Spleen (tissue), 11 donors: ENCODE data around the gene JAKMIP1. TPM values are rescaled to one million over a fixed set of nuclear protein-coding genes. Genes with fewer than 3 reads are reported as not detected.

Experiments
- DNase-seq: peaks from one replicate; pipeline ENCODE4 v3.0.0-alpha.2; 2020
- H3K27ac ChIP-seq, 8 donors: fragments of 200-600 bp; sonication (generic) in 7 of 8; 1 replicate in 4 of 8; 2 replicates in 4 of 8; pipeline versions ENCODE4 v1.5.0 to v1.8.0; 2016 to 2021; ENCODE audit warnings: inconsistent platforms in 4 of 8, mild to moderate bottlenecking in 4 of 8, moderate library complexity in 1 of 8
- H3K27me3 ChIP-seq, 7 donors: fragments of 200-600 bp; sonication (generic) in 6 of 7; replicated peaks in 1 of 7; 1 replicate in 4 of 7; 2 replicates in 3 of 7; pipeline versions ENCODE4 v1.5.0 to v1.8.0; 2016 to 2021; ENCODE audit warnings: inconsistent platforms in 3 of 7, mild to moderate bottlenecking in 1 of 7
- H3K36me3 ChIP-seq, 6 donors: fragments of 200-600 bp; sonication (generic) in 5 of 6; 1 replicate in 4 of 6; 2 replicates in 2 of 6; pipeline versions ENCODE4 v1.5.0 to v1.8.0; 2016 to 2021; ENCODE audit warnings: inconsistent platforms in 2 of 6
- H3K4me1 ChIP-seq, 6 donors: fragments of 200-600 bp; sonication (generic) in 5 of 6; 1 replicate in 3 of 6; 2 replicates in 3 of 6; pipeline versions ENCODE4 v1.5.0 to v1.8.0; 2016 to 2021; ENCODE audit warnings: inconsistent platforms in 3 of 6
- H3K4me3 ChIP-seq, 8 donors: fragments of 200-600 bp; sonication (generic) in 7 of 8; 1 replicate in 4 of 8; 2 replicates in 4 of 8; pipeline versions ENCODE4 v1.5.0 to v1.8.0; 2016 to 2021; ENCODE audit warnings: inconsistent platforms in 4 of 8, mild to moderate bottlenecking in 4 of 8, moderate library complexity in 2 of 8
- H3K9me3 ChIP-seq, 8 donors: fragments of 200-600 bp; sonication (generic) in 7 of 8; 1 replicate in 4 of 8; 2 replicates in 4 of 8; pipeline versions ENCODE4 v1.5.0 to v1.8.0; 2016 to 2021; ENCODE audit warnings: inconsistent platforms in 4 of 8
- CTCF ChIP-seq, 11 experiments: fragments of 200-600 bp in 7 of 11; fragments of 450-650 bp in 4 of 11; sonication (generic) in 4 of 11; IDR thresholded peaks in 8 of 11; conservative IDR thresholded peaks in 3 of 11; 1 replicate in 7 of 11; 2 replicates in 4 of 11; pipeline versions ENCODE4 v1.4.0 to v1.8.0; 2016 to 2021; ENCODE audit warnings: antibody characterized with exemption in 11 of 11, inconsistent platforms in 4 of 11, mild to moderate bottlenecking in 1 of 11
- POLR2A ChIP-seq, 3 donors: fragments of 450-650 bp; IDR thresholded peaks; one replicate each; pipeline ENCODE4 v1.5.1; 2017; ENCODE audit warnings: antibody characterized with exemption in 3 of 3, mild to moderate bottlenecking in 1 of 3
- POLR2AphosphoS5 ChIP-seq, 3 donors: sonication (generic); formaldehyde crosslinking; IDR thresholded peaks; one replicate each; pipeline ENCODE4 v1.5.1; 2017; ENCODE audit warnings: antibody characterized with exemption in 3 of 3
- WGBS, 5 donors: extraction: QIAGEN DNeasy Blood & Tissue Kit in 3 of 5; methylation state at CpG; one replicate each; pipeline versions ENCODE4 v1.1.5 to v1.1.7; 2013 to 2018; 5-methylcytosine and 5-hydroxymethylcytosine counted together
- intact Hi-C: fragments of 100-400 bp; cut with DNase I; formaldehyde crosslinking; loops from one replicate; pipeline ENCODE4 v1.15.0; 2023; ENCODE audit warnings: low total_unique reads
- polyA plus RNA-seq, 3 donors: library from polyadenylated mRNA; stranded (reverse); fragments of 200-250 nt; gene quantifications; one replicate each; pipeline ENCODE4 v1.2.1, GENCODE V29; 2013
- total RNA-seq, 7 donors: library from RNA; depleted of rRNA in 3 of 7; stranded (reverse); fragments of >200 nt in 3 of 7; fragmentation: NEBNext Ultra II Directional in 4 of 7; extraction: Animal tissue kit (Norgen Biotek cat#: 25700) in 4 of 7; gene quantifications; one replicate each; pipeline versions ENCODE4 v1.1.0 to v1.2.1, GENCODE V29; 2016 to 2021
- donor health status: healthy with polysubstance abuse.
- donor health status: DM: no; HTN: no; CAD: no; lungs with moderate emphysema.
- donor health status: DM: no; HTN: no; CAD: no.
- donor health status: Bipolar disorder and iron deficiency.
- donor health status: healthy.
- donor health status: DM: no; HTN: no; CAD: no.
- donor health status: DM: yes; HTN: yes; CAD: no.

JAKMIP1 gene
- total and polyA plus RNA-seq, 10 donors, result 0.37 to 8.7 (median 2.6) TPM

GRCh38 chr4:6052679-6053078 is 147.7 kb downstream of the JAKMIP1 start:
- H3K4me1 ChIP-seq, result no peaks in the 10 kb centered on the region
- whole genome bisulfite sequencing, 5 donors, result 80 to 91% (median 86%) methylated on average over 6 of the region's 6 CpGs
- TF ChIP-seq POLR2A (IDR thresholded peaks at IDR 0.05), result no peak
- TF ChIP-seq CTCF (IDR thresholded peaks at IDR 0.05 in 8 of 11, conservative IDR thresholded peaks at IDR 0.05 in 3 of 11), result no peak
- TF ChIP-seq POLR2AphosphoS5 (IDR thresholded peaks at IDR 0.05), result no peak
- H3K27ac ChIP-seq, result no peak overlapping the region
- peaks cover 0 to 17% (median 10%) of the 10 kb centered on the region in 8 donors for H3K9me3 ChIP-seq
- H3K27me3 ChIP-seq, result peaks cover 0 to 10% (median 0%) of the 10 kb centered on the region in 7 donors
- intact Hi-C loops, result no loop called here
- peaks cover 0 to 14% (median 0%) of the 10 kb centered on the region in 6 donors for H3K36me3 ChIP-seq
- no peak overlapping the region for H3K4me3 ChIP-seq
- DNase-seq, result no peak

- intact Hi-C loops, result no loop called here
- H3K36me3 ChIP-seq, result no peaks in the 10 kb centered on the region
- WGBS, 5 donors, result 71 to 78% (median 72%) methylated on average over 17 of the region's 17 CpGs
- DNase-seq, result no peak
- no peaks in the 10 kb centered on the region for H3K9me3 ChIP-seq
- H3K4me3 ChIP-seq, result no peak overlapping the region
- H3K27ac ChIP-seq, result no peak overlapping the region
- H3K4me1 ChIP-seq, result no peaks in the 10 kb centered on the region
- TF ChIP-seq POLR2AphosphoS5 (IDR thresholded peaks at IDR 0.05), result no peak
- peaks cover 0 to 18% (median 0%) of the 10 kb centered on the region in 7 donors for H3K27me3 ChIP-seq
Measured at GRCh38 chr4:6050551-6050950, 149.8 kb downstream of the JAKMIP1 start.

DNA sequence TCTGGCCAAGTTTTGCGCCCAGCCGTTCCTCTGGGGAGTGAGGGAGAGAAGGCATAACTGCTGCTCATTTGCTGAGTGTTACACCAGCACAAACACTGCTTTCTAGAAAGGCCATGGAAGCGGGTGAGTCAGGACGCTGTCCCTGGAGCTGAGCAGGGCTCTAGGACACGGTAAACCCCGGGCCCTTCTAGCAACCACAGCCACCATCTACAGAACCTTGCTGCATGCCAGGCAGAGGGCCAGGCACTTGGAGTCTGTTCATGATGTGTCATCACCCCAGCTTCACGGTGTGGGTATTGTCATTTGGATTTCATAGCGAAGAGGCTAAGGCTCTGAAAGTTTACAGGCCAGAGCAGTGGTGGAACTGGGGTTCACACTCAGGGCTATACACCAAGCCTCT is 150.4 kb downstream of the JAKMIP1 start:
- intact Hi-C loops, result no loop called here
- Histone ChIP-seq H3K27me3 (peaks cover 0 to 24% (median 0%) of the 10 kb centered on the region in 7 donors), H3K27ac (no peak overlapping the region), H3K4me1 (no peaks in the 10 kb centered on the region), H3K36me3 (no peaks in the 10 kb centered on the region), H3K9me3 (no peaks in the 10 kb centered on the region), H3K4me3 (no peak overlapping the region)
- no peak for TF ChIP-seq POLR2AphosphoS5 (IDR thresholded peaks at IDR 0.05)
- TF ChIP-seq CTCF (IDR thresholded peaks at IDR 0.05 in 8 of 11, conservative IDR thresholded peaks at IDR 0.05 in 3 of 11), result no peak
- TF ChIP-seq POLR2A (IDR thresholded peaks at IDR 0.05), result no peak
- whole genome bisulfite sequencing, 5 donors, result 87 to 94% (median 89%) methylated on average over 8 of the region's 8 CpGs
- no peak for DNase-seq

DNA sequence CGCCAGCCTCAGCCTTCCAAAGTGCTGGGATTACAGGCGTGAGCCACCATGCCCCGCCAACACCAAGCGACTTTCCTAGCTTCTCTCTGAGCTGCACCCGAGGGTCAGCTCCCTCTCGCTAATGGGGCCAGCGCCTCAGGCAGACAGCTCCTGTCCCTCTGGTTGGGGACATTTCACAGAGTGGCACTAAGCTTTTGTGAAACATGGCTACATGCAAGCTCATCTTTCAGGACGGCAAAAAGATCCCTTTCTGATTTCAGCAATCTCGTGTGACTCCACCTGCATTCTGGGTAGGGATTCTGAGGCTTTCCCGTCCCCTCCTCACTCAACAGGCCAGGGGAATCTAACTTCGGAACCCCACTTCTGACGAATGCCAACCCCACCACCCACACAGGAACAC is 151.1 kb downstream of the JAKMIP1 start:
- intact Hi-C loops, result no loop called here
- H3K36me3 ChIP-seq, result no peaks in the 10 kb centered on the region
- no peak for TF ChIP-seq POLR2AphosphoS5 (IDR thresholded peaks at IDR 0.05)
- TF ChIP-seq POLR2A (IDR thresholded peaks at IDR 0.05), result no peak
- TF ChIP-seq CTCF (IDR thresholded peaks at IDR 0.05 in 8 of 11, conservative IDR thresholded peaks at IDR 0.05 in 3 of 11), result no peak
- no peak overlapping the region for H3K27ac ChIP-seq
- H3K4me1 ChIP-seq, result no peaks in the 10 kb centered on the region
- peaks cover 0 to 31% (median 0%) of the 10 kb centered on the region in 7 donors for H3K27me3 ChIP-seq
- WGBS, 5 donors, result 90 to 94% (median 92%) methylated on average over 12 of the region's 12 CpGs
- DNase-seq, result no peak
- H3K4me3 ChIP-seq, result no peak overlapping the region
- H3K9me3 ChIP-seq, result no peaks in the 10 kb centered on the region

DNA sequence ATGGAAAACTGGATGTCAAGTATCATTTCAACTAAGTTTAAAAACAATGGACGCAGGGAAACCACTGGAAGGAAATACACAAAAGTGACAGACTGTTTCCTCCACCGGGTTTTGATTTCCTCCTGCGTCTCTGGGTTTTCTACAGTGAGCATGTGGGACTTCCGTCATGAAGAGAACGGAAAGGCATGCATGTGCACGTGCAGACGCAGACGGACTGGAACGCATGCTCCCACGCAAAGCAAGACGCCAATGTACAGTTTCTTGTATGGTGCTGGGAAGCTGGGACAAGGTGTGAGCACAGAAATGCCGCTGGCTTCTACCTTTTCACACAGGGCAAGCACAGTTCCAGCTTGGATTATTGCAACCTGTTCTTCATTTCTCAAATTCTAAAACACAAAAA is 151.8 kb downstream of the JAKMIP1 start:
- 23 to 37% (median 30%) methylated on average over 12 of the region's 12 CpGs for WGBS, 5 donors
- no peak overlapping the region for H3K27ac ChIP-seq
- no peak for DNase-seq

More for the DNA sequence above, 151.8 kb downstream of the JAKMIP1 start:
- Histone ChIP-seq H3K9me3 (no peaks in the 10 kb centered on the region), H3K4me1 (no peaks in the 10 kb centered on the region), H3K4me3 (no peak overlapping the region), H3K27me3 (peaks cover 0 to 38% (median 0%) of the 10 kb centered on the region in 7 donors), H3K36me3 (no peaks in the 10 kb centered on the region)
- intact Hi-C loops, result no loop called here
- TF ChIP-seq POLR2A (IDR thresholded peaks at IDR 0.05) (no peak), CTCF (IDR thresholded peaks at IDR 0.05 in 8 of 11, conservative IDR thresholded peaks at IDR 0.05 in 3 of 11) (no peak), POLR2AphosphoS5 (IDR thresholded peaks at IDR 0.05) (no peak)
